ENCODE data around the gene PRDM16.

Gene PRDM16

DNA sequence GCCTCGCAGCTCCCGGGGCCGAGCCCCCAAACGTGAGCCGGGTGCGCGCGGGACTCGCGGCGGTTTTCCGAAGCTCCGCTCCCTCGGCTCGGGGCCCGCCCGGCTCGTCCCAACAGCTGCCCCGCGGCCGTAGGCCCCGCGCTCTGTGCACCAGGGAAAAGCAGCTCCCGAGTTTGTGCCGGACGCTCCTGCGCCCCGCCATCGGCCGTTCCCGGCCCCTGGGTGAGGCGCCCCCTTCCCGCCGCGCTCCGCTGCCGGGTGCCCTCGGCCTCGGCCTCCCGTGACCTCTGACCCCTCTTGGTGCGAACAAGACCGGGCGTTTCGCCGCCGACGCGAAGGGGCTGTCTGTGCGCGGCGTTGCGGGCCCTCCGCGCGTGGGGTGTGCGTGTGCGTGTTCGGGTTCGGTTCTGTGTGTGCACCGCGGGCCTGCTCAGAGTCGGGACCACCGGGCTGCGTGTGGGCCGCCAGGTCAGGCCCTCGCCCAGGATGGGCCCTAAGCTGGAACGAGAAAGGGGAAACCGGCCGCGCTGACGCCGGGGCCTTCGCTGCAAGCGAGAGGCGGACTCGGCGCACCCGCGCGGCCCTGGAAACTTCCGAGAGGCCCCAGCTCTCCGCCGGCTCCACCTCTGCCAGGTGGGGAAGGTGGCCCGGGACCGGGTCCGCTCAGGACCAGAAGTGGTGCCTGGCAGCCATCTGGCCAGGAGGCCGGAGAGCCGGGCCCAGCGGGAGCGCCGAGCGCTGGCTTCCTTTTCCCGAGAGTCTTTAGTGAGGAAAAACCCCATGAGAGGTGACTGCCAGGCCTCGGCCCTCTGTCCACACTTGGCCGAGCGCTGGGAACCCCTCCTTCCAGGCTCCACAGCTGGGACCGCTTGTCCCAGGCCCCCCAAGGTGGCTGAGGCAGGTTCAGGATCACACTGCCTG lies 1.9 kb downstream of the PRDM16 start:
- DNase-seq: no peak

DNA sequence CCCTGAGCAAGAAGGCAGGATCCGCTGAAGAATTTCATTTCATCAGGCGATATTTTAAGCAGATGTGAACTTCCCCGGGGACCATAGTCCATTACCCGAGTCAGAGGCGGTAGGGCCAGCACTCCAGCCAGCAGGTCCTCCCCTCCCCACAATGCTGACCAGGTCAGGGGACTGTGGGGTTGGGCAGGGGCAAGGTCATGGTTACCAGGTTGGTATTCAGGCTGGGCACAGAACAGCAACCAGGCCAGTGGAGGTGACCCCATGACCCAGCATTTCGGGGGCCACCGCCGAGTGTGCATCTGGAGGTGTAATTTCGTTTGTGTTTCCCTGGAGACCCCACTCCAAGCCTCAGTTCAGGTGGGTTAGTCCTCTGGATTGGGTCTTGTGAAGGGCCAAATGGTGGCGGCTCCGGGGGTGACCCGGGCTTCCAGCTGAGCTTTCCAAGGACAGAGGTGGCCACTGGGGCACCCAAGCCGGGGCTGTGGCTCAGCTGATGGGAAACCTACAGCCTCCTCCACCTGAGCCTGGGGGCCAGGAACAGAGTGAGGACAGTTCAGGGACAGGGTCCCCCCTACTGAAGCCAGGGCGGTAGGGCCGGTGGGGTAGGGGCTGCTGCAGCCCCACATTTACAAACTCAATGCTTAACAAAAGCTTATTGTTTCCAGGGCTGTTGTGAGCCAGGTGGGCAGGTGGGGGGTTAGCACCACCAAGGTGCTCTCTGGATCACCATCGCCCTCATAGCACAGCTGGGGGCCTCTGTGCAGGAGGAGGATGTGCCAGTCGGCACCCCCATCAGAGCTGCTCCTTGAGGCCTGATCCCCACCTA lies 2.8 kb downstream of the PRDM16 start:
- no peak for DNase-seq

DNA sequence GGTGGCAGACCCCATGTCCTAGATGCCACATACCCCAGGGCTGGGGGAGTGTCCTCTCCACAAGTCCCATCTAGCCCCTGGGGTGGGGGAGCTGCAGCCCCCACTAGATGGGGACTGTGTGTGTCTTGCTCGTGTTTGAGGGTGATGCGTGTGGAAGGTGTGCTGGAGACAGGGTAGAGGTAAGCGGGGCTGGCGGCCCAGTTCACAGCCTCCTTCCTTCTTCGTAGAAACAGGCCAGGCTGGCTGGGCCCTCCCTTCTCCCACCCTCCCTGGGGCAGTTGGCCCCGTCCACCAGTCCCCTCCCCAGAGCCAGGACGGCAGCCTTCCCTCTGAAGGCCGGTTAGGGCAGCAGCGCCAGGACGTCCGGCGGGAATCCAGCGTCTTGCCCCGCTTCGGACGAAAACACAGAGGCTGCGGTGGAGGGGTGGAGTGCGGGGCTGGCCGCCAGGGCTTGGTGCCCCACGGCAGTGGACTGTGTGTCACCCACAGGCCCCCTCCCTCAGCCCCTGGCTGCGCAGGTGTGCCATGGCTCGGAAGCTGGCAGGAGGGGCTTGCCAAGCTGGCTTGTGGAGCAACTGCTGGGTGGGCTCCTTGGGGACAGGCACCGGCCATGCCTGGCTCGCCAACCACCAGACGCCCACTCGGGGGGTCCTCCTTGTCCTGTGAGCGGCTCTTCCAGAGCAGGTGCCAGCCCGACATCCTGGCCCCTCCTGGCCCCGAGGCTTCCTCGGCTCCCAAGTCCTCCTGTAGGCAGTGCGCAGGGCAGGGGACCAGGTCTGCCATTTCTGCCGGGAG lies 3.6 kb downstream of the PRDM16 start:
- no peak for DNase-seq

DNA sequence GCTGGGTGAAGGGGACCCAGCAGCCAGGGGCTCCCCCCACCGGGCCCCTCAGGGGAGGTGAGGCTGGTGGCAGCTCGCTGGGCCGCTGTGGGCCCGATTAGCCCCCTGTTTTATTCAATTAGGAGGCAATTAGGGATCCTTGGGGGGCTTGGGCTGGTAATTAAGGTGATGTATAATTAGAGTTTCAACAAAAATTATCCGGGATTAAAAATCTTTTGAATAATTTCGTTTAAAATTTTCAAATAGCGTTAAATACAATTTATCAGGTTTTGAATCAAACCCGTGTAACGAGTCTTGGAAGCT lies 4.1 kb downstream of the PRDM16 start:
- DNase-seq: no peak

DNA sequence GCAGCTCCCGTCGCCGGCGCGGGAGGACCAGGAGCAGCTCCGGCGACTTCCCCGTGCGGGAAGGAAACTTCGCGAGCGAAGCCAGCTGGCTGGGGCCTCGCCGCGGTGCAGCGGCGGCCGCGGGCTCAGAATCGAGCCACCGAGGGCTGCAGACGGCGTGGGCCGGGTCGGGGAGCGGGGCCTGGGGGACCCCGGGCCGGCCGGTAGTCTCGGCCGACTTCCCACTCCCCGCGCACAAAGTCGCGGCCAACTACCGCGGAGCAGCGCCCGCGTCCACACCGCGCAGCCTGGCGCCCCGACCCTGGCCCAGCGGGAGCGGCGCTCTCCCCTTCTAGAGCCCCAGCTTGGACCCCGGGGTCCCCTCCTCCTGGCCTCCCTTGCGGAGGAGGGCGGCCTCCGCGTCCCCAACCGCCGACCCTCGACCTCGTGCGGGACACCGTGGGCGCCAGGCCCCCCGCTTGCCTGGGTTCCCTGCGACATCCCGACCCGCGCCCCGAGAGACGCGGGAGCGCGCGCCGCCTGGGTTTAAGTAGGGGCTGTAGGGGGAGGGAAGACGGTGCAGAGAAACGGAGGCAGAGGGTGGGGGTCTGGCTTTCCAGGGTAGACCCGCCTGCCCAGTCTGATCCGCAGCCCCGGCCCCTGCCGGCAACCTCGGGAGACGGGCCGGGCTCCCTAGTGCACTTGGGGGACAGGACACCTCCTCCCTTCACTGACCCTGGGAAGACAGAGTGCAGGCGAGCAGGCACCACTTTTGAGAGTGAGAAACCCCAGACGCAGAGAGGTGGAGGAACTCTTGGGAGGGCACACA lies 4.7 kb downstream of the PRDM16 start:
- DNase-seq: no peak

DNA sequence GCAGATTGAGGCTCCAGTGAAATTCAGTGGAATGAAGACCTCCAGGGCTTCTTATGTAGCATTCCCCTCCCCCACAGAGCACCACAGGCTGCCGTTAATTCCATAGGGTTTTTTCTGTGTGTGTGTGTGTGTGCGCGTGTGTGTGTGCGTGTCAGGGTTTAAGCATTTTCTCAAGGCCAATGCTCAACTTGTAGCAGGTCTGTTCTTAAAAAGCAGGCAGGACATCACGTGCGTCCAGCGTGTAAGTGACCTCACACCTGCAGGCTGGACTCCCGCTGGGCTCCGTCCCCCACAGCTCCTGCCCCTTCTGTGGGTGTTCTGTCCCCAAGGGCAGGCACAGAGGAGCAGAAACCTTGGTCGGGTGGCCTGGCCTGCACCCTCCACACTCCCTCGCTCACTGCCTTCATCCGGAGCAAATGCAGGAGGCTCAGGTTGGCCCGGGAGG lies 5.3 kb downstream of the PRDM16 start:
- DNase-seq: no peak

DNA sequence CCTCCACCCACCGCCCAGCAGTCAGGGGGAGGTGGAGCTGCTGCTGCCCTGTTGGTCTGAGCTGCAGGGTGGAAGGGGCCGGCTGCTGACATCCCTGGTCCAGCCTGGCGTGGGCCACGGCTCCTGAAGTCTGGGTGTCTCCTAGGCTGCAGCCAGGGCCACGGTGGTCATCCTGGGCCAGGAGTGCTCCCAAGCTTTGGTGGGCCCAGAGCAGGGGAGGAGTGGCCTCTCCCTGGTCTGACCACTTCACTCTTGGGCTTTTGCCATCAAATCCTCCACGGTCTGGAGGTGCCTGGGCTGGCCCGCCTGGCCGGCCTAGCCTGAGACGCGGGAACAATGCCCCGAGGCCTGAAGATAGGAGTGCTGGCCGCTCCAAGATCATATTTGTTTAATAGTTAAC lies 5.8 kb downstream of the PRDM16 start:
- DNase-seq: no peak

DNA sequence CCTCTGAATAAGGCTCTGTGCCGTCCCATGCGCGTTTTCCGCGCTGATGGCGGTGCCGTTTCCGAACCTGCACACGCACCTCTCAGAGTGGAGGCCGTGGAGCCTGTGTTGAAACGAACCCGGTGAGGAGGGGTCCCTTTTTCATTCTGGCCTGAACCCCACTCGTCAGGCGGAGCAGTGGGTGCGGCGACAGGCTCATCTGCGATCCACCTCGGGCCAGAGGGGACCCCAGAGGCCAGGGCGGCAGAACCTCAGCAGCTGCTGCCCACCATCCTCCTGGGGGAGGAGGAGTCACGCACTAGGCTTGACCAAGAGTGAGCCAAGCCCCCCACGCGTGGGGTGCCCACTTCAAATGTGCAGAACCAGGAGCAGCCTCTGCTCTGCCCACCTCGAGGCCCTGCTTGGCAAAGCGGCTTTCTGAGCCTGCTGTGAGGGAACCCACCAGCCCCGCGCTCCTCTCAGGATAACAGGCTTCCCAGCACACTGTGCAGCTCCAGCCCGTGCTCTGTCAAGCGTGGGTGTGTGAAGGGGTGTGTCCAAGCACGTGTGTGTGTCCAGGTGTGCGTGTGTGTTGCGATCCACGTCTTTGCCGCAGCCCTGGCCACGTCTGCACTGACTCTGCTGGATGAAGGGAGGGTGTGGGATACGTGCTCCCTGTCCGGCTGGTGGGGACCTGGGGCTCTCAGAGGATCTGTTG lies 6.8 kb downstream of the PRDM16 start:
- DNase-seq: no peak

DNA sequence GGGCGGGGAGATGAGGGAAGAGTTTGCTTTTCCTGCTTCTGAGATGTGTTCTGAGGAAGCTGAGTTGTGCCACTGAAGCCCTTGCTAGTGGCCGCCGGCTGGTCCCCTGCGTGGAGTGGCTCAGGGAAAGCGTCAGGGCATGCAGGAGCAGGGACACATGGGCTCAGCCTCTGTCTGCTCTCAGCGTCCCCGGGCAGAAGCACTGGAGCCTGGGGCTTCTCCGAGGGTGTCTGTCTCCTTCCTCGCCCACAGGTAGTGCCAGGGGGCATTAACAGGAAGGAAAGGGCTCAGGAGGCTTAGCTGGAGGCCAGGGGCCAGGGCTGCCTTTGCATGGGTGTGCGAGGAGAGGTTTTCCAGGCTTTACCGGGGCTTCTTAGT lies 7.3 kb downstream of the PRDM16 start:
- DNase-seq: no peak

DNA sequence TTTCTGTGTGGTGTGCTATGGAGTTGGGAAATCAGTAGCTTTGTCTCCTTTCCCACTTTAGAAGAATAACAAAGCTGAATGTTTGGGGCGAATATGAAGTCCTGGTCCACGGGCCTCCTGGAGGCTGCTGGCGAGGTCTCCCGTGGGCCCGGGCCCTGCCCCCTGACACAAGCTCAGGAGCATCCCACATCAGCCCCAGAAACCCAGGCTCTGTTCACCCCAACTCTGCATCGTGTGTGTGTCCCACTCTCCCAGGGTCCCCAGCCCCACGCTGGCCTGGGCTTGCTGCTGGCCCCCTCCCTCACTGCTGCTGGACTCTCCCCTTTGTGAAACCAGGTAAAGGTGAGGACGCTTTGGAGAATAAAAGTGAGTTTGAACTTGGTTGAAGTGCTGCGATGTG lies 8.1 kb downstream of the PRDM16 start:
- DNase-seq: no peak

DNA sequence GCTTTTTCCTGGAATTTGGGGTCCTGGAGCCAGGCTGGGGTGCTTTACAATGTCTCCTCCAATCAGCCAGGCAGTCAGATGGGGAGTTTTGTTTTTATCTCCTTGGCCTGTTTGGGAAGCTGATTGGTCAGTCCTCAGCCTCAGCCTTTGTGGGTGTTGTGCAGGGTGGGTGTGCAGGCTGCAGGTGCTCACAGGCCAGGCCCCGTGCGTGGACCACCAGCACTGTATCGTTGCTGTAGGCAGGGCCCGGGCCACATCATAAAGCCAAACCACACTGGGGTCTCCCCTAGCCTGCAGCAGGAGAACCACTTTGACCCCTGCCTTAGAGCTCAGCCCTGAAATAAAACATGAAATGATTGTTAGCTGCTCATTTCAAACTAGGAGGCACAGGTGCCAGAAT lies 8.6 kb downstream of the PRDM16 start:
- no peak for DNase-seq

DNA sequence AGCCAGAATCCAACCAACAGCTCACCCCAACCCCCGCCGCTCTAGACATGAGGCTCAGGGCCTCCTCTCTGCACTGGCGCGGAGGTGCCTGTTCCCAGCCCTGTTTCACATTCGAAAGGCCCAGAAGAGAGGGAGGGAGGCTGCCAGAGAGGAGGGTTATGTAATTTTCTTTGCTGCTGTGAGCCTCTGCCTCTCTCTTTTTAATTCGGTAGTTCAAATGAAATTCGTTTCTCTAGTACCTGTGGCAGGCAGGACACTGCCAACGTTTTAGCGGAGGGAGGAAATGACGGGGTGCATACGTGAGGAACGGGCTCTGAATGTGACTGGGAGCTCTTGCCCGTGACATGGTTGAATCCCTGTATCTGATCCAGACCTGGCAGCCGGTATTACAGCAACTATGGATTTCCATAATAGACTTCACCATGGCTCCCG lies 9.4 kb downstream of the PRDM16 start:
- no peak for DNase-seq

DNA sequence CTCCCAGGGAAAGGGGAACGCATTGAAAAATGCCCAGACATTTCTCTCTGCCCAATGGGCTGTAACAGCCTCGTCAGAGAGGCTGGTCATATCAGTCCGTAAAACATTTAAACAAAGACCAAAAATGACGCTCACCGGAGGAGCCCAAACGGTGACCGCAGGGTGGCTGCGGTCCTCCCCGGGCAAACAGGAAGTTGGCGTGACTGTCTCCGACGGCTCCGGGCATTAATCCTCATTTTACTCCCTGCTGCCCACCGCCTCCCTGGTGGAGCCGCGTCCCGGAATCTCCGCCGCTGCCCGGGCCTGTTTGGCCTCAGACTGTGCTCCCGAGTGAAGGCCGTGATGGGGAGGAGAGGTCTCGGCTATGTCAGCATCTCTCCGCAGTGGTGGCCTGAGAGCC lies 9.9 kb downstream of the PRDM16 start:
- DNase-seq: no peak

DNA sequence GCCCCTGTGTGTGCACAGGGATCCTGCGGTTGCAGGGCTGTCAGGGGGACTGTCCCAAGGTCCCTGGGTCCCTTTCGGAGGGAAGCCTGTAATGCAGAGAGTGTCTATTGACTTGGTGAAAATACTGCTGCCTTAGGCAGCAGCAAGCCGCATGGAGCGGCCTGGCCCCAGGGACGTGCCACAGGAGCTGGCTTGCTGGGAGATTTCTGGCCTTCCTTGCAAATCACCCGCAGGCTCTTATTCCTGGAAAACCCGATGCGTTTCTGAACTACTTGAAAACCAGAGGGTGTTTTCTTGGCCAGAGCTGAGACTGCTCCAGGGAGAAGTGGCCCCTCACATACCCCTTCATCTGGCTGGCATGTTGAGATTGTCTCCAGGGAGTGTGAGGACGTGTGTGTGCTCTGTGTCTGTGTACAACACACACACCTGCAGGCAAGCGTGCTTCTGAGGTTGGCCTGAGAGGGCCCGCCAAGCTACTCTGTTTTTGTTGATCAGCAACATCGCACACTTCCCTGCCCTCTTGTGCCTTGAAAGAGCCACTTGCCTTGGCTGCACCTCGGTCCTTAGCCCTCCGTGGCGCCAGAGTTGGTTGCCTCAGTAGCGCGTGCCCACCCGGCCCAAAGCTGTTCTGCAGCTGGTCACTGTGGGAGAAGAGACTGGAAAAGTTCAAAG lies 10.5 kb downstream of the PRDM16 start:
- no peak for DNase-seq

DNA sequence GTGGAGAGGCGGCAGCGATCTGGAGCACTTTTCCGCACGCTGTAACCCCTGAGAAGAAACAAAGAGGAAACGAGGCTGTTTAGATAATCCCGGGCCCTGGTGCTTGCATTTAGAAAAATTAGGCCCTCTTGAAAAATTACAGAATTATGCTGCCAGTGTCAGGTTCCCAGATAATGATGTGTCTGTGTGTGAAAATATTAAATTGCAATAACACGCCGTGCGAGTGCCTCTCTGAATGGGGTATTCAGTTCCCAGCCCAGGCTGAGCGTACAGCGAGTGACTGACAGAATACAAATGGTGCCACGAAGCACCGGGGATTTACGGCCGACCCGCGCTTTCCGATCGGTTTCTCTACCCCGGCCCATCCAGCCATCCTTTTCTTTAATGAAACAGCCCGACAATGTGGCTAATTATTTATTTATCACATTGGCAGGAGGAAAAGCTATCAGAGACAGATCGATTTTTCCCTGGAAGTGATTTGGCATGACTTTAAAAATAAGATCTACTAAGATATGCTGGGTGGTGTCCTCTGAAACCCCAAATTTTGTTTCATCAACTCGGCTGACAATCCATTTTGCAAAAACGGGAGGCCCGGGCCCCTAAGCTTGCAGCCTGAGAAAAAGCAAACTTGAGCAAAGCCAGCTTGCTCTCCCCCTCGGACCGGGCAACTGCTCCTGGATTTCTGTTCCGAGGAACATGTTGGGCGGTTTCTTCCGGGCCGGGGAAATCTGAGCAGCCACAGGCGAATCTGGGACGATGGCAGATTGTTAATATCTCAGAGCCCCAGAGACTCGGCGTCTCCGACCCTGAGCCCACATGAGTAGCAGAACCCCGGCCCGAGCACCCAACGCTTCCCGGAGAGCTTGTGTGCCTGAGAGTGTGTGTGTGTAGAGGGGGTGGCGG lies 11.3 kb downstream of the PRDM16 start:
- no peak for DNase-seq

DNA sequence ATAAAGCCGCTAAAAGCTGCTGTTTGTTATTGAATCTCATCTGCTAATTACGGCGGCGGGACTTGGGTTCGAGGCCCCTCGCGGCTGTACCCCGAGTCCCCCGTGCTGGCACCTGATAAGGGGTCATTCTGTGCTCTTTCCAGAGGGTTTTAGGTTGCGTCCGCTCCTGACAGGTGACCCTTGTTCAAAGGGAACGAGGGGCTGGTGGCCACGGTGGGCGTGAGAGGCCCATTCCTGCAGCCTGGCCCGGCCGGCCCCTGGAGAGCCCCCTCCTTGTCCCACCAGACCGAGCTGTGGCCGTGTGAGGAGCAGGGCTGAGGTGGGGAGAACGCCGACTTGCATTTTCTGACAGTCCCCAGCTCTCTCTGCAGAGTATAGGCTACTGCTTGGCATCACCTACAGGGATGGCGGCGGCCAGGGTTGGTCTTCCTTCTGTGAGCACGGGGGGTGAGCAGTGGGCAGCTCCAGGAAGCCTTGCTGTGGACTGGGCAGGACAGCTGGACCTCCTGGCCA lies 12.2 kb downstream of the PRDM16 start:
- DNase-seq: no peak

DNA sequence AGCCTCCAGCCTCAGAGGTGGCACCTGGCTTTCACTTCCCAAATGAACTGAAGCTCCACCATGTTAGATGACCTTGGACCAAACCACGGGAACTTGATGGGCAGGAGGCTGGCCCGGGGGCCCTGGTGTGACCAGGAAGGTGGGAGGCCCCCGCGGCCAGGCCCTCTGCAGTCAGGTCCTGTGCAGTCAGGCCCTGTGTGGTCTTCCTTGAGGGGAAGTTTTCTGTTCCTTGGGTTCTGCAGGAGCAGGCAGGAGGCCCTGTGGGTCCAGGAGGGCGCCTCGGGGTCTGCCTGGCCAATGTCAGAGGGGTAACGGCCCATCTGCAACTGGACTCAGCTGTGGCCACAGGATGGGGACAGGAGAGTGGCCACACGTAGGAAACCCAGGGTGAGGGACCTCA lies 13.0 kb downstream of the PRDM16 start:
- DNase-seq: no peak

DNA sequence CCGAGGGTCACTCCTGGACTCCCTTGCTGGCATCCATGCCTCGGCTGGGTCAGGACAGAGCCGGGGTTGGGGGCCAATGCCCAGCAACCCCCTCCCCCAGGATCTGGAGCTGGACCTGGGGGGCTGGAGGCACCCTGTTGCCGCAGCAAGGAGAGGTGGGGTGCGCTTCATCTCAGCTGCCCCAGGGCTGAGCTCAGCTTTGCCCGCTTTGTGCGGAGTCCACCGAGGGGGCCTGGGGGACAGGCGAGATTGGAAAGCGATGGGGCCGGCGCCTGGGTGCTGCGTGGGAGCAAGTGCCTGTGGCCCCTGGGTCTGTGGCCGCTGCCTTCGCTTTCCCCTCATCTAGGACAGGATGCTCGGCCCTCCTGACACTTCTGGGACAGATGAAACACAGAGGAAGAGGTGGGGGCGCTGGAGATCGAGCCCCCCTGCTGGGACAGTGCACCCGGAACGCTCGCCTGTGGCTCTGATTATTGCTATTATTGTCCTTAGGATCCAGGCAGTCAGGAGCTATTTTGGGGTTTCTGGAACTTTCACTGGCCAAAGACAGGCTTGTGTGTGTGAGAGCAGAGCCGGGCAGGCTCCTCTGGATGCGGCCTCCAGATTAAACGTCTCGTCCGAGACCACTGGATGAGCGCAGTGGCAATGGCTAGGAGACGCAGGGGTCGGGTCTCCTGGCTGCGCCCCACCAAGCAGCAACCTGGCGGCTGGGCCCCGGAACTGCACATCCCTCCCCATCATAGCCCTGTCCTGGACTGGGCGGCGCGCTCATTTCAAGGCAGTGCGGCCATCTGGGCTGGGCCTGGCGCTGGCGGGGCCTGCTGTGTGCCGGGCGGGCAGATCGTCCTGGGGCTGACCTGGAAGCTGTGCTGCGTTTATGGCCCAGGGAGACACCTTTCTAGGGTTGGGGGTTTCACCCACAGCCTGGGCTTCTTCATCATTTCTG lies 13.8 kb downstream of the PRDM16 start:
- no peak for DNase-seq

DNA sequence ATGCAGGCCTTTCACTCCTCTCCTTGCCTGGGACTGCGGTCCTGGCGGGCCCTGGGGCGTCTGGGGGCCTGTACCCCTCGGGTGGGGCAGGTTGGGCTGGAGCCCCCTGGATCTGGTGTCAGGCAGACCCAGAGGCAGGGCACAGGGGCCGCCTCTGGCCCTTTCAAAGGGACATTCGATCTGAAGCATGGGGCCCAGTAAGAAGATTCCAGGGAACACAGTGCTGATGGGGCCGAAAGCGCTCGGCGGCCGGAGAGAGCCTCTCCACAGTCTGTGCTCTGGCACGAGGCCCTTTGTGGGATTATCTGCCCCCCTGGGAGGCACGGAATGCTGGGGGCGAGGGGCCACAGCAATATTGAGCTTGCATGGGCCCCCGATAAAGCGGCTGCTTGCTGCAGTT lies 15.2 kb downstream of the PRDM16 start:
- no peak for DNase-seq

All from CD4-positive, alpha-beta T cell treated with Interleukin-1 beta for 1 hour (primary cell).